ENCODE results near the gene MED15. TPM values are rescaled to one million over a fixed set of nuclear protein-coding genes. Genes with fewer than 3 reads are reported as not detected.

Gene MED15
- total and polyA plus RNA-seq, 2 of the 8 experiments (the other 6 are each of a cell fraction or from before 2014, with no cell fraction given) = 28.3 to 57.1 TPM

- Histone ChIP-seq H4K20me1 (replicated peaks in 1 of 2; ENCODE audit: control insufficient read depth in 1 of 2, insufficient read depth in 2 of 2, low read length in 2 of 2) (peaks cover 5 to 10% of the 10 kb centered on the region in 2 experiments), H4K91ac (replicated peaks; ENCODE audit: insufficient read length, low read length) (no peak overlapping the region), H3K14ac (ENCODE audit: insufficient read length) (no peak overlapping the region), H3K56ac (replicated peaks; ENCODE audit: insufficient read length, low read depth, low read length) (no peak overlapping the region), H2BK20ac (ENCODE audit: low read length) (no peak overlapping the region), H3K9me3 (ENCODE audit: insufficient read depth in 2 of 2, low read depth in 1 of 2, low read length in 1 of 2) (no peaks in the 10 kb centered on the region), H2BK15ac (ENCODE audit: low read length) (no peak overlapping the region), H2AFZ (ENCODE audit: low read length) (peak overlapping the region; percentile 31; the same call in 1 of the 2 replicates), H3K79me1 (ENCODE audit: low read depth, low read length) (peaks cover 12% of the 10 kb centered on the region), H3K4me1 (replicated peaks in 1 of 4; ENCODE audit: control insufficient read depth in 3 of 4, insufficient read depth in 4 of 4, low read length in 3 of 4) (peaks cover 2 to 8% (median 5%) of the 10 kb centered on the region in 4 experiments; a peak in 5 of 7 replicates), H3K18ac (ENCODE audit: extremely low read depth, low read length) (no peak overlapping the region), H2AK5ac (ENCODE audit: low read depth, low read length) (no peak overlapping the region), H3K4me3 (ENCODE audit: extremely low read depth in 1 of 4, insufficient read depth in 2 of 4, low read depth in 3 of 4, low read length in 4 of 4) (peak overlapping the region; percentile 84 to 94 (median 86)), H3K4ac (replicated peaks; ENCODE audit: insufficient read length, low read depth, low read length) (no peak overlapping the region), H4K8ac (ENCODE audit: extremely low read depth, insufficient read depth, low read length) (no peak overlapping the region), H3K4me2 (ENCODE audit: insufficient read depth in 1 of 2, low read depth in 2 of 2, low read length in 2 of 2) (peak overlapping the region; percentile 67 to 77), H4K5ac (ENCODE audit: insufficient read length, low read depth, low read length) (no peak overlapping the region), H3K36me3 (ENCODE audit: control insufficient read depth in 2 of 4, insufficient read depth in 4 of 4, low read length in 3 of 4) (no peaks in the 10 kb centered on the region), H3K27me3 (replicated peaks in 1 of 4; ENCODE audit: control insufficient read depth in 3 of 4, extremely low read depth in 1 of 4, insufficient read depth in 3 of 4, low read length in 3 of 4) (no peaks in the 10 kb centered on the region), H2BK12ac (ENCODE audit: low read depth, low read length) (no peak overlapping the region), H3K23me2 (ENCODE audit: low read depth, low read length) (peaks cover 9% of the 10 kb centered on the region), H3K23ac (ENCODE audit: insufficient read length) (no peak overlapping the region), H2BK120ac (replicated peaks; ENCODE audit: low read depth, low read length) (no peak overlapping the region), H2BK5ac (ENCODE audit: low read depth, low read length) (no peak overlapping the region; the same call in 1 of the 2 replicates), H3K79me2 (ENCODE audit: control insufficient read depth in 1 of 2, insufficient read depth in 2 of 2, low read length in 2 of 2) (peaks cover 13 to 39% of the 10 kb centered on the region in 2 experiments), H3K9ac (replicated peaks in 1 of 4; ENCODE audit: extremely low read depth in 1 of 4, low read depth in 3 of 4, low read length in 3 of 4) (no peak overlapping the region), H3K27ac (ENCODE audit: low read depth, low read length) (no peak overlapping the region)
- no peak for TF ChIP-seq SRF (IDR thresholded peaks at IDR 0.05; ENCODE audit: low read depth, low read length)
- no peak for TF ChIP-seq KDM4A (IDR thresholded peaks at IDR 0.05; ENCODE audit: low read depth, low read length, severe bottlenecking)
- no peak for TF ChIP-seq MAFK (IDR thresholded peaks at IDR 0.05; ENCODE audit: low read depth, low read length)
- WGBS, 2 experiments (ENCODE audit: extremely low coverage in 1 of 2, insufficient coverage in 1 of 2, insufficient read length in 1 of 2, insufficient replicate concordance in 2 of 2, low coverage in 1 of 2, low lambda C conversion rate in 2 of 2, missing lambda C conversion rate in 1 of 2) = 72% methylated on average over 13 of the region's 13 CpGs; no CpG with 5 or more reads in 1 of the 2 experiments
- DNase-seq (ENCODE audit: low read depth in 1 of 2, low spot score in 2 of 2) = no peak
- CTCF ChIA-PET (ENCODE audit: partially characterized antibody) = interaction anchor here (0.6 to 1.2 kb wide), 5 partner anchors 10 to 1689 kb away, joined by 3 to 5 read pairs (median 3); no protein-coding TSS in a partner anchor
- no peak for FAIRE-seq
- POLR2A ChIA-PET (ENCODE audit: partially characterized antibody) = interaction anchor here (1.1 to 3.7 kb wide), 2 partner anchors 10 to 11 kb away, joined by 3 to 14 read pairs; no protein-coding TSS in a partner anchor
These were observed 712 bp upstream of the MED15 start for GRCh38 chr22:20506543-20507252.

All from H1 (cell line).